Measurements from ENCODE around the gene ELK1.

- TF ChIP-seq CTCF (conservative IDR thresholded peaks at IDR 0.05) (no peak), EZH2 (IDR thresholded peaks at IDR 0.05; ENCODE audit: low read depth) (no peak)
These were observed 11.8 kb upstream of the ELK1 start for GRCh38 chrX:47662144-47662657.

Data from PC-9 (cell line).